ENCODE results near the gene TMEM179B. TPM values are rescaled to one million over a fixed set of nuclear protein-coding genes. Genes with fewer than 3 reads are reported as not detected.

Gene TMEM179B
- total and polyA plus RNA-seq, 9 of the 15 experiments (the other 6 are each of a cell fraction or from before 2014, with no cell fraction given), result 27.7 to 105 (median 37.0) TPM

DNA sequence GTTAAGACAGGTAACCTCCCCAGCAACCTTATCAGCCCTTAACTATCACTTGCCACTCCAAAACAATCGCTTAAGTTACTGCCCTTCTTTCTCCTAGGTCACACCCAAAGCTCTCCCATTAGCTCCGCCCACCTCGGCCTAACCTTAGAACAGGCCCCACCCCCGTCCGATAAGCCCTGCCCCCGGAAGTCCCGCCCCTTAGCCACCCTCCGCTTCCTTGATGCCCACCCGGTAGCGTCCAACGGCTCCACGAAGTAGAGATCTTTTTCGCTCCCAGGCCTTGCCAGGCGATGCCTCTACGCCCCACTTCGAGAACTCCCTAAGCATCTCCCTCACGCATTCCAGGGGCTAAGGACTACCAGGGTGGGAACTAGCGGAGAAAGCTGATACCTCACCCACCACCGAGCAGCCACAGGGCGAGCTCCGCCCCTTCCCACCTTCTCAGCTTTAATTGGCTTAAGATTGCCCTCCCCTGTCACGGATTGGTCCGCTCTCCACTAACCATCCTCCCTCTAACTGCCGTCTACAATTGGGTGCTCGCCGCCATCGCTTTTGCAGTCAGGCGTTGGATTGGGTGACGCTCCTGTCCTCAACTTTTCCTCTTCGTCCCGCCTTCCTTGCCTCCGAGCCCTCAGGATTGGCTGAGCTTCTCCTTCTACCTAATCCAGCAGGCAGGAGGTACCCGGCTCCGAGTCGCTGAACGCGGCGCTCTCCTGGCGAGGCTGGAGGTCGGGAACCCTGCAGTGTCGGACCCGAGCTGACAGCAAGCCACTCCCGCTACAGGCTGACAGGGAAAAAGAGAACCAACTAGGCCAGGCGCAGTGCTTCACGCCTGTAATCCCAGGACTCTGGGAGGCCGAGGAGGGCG lies 33.2 kb upstream of the TMEM179B start, which contains the start of gene ZBTB3 (continued):
- TF ChIP-seq ZNF318 (IDR thresholded peaks at IDR 0.05; ENCODE audit: borderline replicate concordance in 1 of 2, low read depth in 1 of 2) (no peak), HNRNPH1 (optimal IDR thresholded peaks at IDR 0.05; ENCODE audit: low read depth, low read length) (no peak), MEIS2 (IDR thresholded peaks at IDR 0.05; ENCODE audit: partially characterized antibody) (peak; percentile 19), ZNF551 (CRISPR knock-in tag; IDR thresholded peaks at IDR 0.05) (no peak), PURB (CRISPR knock-in tag; IDR thresholded peaks at IDR 0.05; ENCODE audit: low read depth) (no peak), ZFP30 (CRISPR knock-in tag; IDR thresholded peaks at IDR 0.05; ENCODE audit: borderline replicate concordance) (no peak), ZNF3 (CRISPR knock-in tag; IDR thresholded peaks at IDR 0.05) (no peak), EHMT2 (IDR thresholded peaks at IDR 0.05) (no peak), ZFX (CRISPR knock-in tag; IDR thresholded peaks at IDR 0.05) (peak; percentile 73), ZNF24 (IDR thresholded peaks at IDR 0.05) (no peak)
- TF ChIP-seq, protein P1, sequence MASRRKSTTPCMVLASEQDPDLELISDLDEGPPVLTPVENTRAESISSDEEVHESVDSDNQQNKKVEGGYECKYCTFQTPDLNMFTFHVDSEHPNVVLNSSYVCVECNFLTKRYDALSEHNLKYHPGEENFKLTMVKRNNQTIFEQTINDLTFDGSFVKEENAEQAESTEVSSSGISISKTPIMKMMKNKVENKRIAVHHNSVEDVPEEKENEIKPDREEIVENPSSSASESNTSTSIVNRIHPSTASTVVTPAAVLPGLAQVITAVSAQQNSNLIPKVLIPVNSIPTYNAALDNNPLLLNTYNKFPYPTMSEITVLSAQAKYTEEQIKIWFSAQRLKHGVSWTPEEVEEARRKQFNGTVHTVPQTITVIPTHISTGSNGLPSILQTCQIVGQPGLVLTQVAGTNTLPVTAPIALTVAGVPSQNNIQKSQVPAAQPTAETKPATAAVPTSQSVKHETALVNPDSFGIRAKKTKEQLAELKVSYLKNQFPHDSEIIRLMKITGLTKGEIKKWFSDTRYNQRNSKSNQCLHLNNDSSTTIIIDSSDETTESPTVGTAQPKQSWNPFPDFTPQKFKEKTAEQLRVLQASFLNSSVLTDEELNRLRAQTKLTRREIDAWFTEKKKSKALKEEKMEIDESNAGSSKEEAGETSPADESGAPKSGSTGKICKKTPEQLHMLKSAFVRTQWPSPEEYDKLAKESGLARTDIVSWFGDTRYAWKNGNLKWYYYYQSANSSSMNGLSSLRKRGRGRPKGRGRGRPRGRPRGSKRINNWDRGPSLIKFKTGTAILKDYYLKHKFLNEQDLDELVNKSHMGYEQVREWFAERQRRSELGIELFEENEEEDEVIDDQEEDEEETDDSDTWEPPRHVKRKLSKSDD (conservative IDR thresholded peaks at IDR 0.05; ENCODE audit: low read length), result 0 out of 2 replicates have a peak, but pooled peaks have one; percentile 72
